BJ (cell line): ENCODE measurements around the gene KRT4. TPM values are rescaled to one million over a fixed set of nuclear protein-coding genes. Genes with fewer than 3 reads are reported as not detected.

Experiments used
- CTCF ChIA-PET: fragments of 350-600 bp; formaldehyde crosslinking; extraction: SDS; loops from one replicate; lab custom pipeline; 2021; ENCODE audit warnings: antibody characterized with exemption, inconsistent platforms; lab: Yijun Ruan, JAX
- POLR2A ChIA-PET: fragments of 300-600 bp; sonication (Branson Sonifier 250); formaldehyde crosslinking; extraction: SDS; loops from one replicate; lab custom pipeline; 2021; ENCODE audit warnings: antibody characterized with exemption; lab: Charles Lee
- DNase-seq: peaks from one replicate; pipeline ENCODE4 v3.0.0-alpha.2; 2011; ENCODE audit warnings: low read depth
- H3K27me3 ChIP-seq: 2 replicates; pipeline ENCODE4 v1.6.0; 2011; ENCODE audit warnings: low read length; ENCODE audit not compliant: control insufficient read depth, insufficient read depth
- H3K36me3 ChIP-seq: 2 replicates; pipeline ENCODE4 v1.5.1; 2011; ENCODE audit warnings: low read length; ENCODE audit not compliant: control insufficient read depth, insufficient read depth
- H3K4me3 ChIP-seq: 2 replicates; pipeline ENCODE4 v1.5.1; 2011; ENCODE audit warnings: low read depth, mild to moderate bottlenecking, control low read depth, low read length
- CTCF ChIP-seq: IDR thresholded peaks from 2 replicates; pipeline ENCODE4 v1.5.1; 2011; ENCODE audit warnings: low read depth, mild to moderate bottlenecking, control low read depth, inconsistent platforms, low read length, moderate library complexity; ENCODE audit not compliant: insufficient read depth
- polyA plus RNA-seq: library from polyadenylated mRNA; depleted of rRNA; stranded (reverse); fragments of >200 nt; gene quantifications from 2 replicates; pipeline ENCODE4 v1.2.3, GENCODE V29; 2011

KRT4 gene
- polyA plus RNA-seq, 1 experiment = 0.12 TPM

GRCh38 chr12:52836491-52837412 is 22.8 kb upstream of the KRT4 start:
- H3K36me3 ChIP-seq = no peaks in the 10 kb centered on the region
- POLR2A ChIA-PET = interaction anchor here (0.5 kb wide), 1 partner anchor 56 kb away, joined by 4 read pairs; no protein-coding TSS in a partner anchor
- H3K27me3 ChIP-seq = peaks cover 6% of the 10 kb centered on the region
- CTCF ChIA-PET = interaction anchor here (1.7 kb wide), 1 partner anchor 16 kb away, joined by 3 read pairs; no protein-coding TSS in a partner anchor
- no peak for DNase-seq
- H3K4me3 ChIP-seq = no peak overlapping the region
- TF ChIP-seq CTCF = no peak

DNA sequence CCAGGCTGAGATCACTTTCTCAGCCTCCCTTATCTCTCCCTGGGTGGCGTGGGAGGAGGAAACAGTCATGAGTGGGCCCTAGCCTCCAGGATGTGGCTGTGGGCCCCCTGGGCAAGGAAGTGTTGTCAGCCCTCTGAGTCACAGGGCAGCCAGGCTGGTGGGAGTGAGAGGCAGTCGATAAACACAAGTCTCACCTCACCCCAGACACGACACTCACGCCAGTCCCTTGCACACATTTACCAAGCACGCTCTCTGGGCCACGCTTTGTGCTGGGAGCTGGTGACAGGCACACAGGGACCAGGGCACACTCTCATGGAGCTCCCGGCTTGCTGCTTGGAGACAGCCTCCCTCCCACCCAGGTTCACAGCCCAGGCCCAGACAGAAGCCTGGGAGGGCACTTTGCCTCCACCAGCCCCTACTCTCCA is 22.1 kb upstream of the KRT4 start:
- Histone ChIP-seq H3K27me3 (peaks cover 3% of the 10 kb centered on the region; the same call in 1 of the 2 replicates), H3K4me3 (no peak overlapping the region), H3K36me3 (no peaks in the 10 kb centered on the region)
- no peak for TF ChIP-seq CTCF
- DNase-seq = no peak
- ChIA-PET POLR2A (no interaction called here), CTCF (interaction anchor here (1.7 kb wide), 1 partner anchor 17 kb away, joined by 3 read pairs; no protein-coding TSS in a partner anchor)

GRCh38 chr12:52835271-52836041 is 21.5 kb upstream of the KRT4 start:
- Histone ChIP-seq H3K36me3 (no peaks in the 10 kb centered on the region), H3K27me3 (no peaks in the 10 kb centered on the region; the same call in 1 of the 2 replicates), H3K4me3 (no peak overlapping the region)
- ChIA-PET CTCF (interaction anchor here (1.7 kb wide), 1 partner anchor 18 kb away, joined by 3 read pairs; no protein-coding TSS in a partner anchor), POLR2A (no interaction called here)
- TF ChIP-seq CTCF = no peak
- no peak for DNase-seq

- Histone ChIP-seq H3K27me3 (no peaks in the 10 kb centered on the region; the same call in 1 of the 2 replicates), H3K36me3 (no peaks in the 10 kb centered on the region), H3K4me3 (no peak overlapping the region)
- ChIA-PET POLR2A (no interaction called here), CTCF (no interaction called here)
- no peak for DNase-seq
- TF ChIP-seq CTCF = no peak
Measured at GRCh38 chr12:52834727-52835001, 20.7 kb upstream of the KRT4 start.
